CD4-positive, alpha-beta T cell treated with Interleukin-6 for 4 hours (primary cell): ENCODE results near the gene CSRP1.
A peak's percentile ranks its signal among the peaks of the same experiment; 100 is the strongest.
"Not testable (repeated sequence)": the region's sequence is repeated elsewhere in the genome, so short reads cannot be mapped to it uniquely, and the experiment has no call there.

Source experiments
- DNase-seq: peaks from one replicate; pipeline ENCODE4 v3.0.0-alpha.2; 2020; ENCODE audit warnings: mixed read lengths

Gene CSRP1

GRCh38 chr1:201506557-201507359, at the start of gene CSRP1:
CSRP1 (minus strand) TSS chr1:201507123; CDS start chr1:201496303, 10,820 bp downstream.
- peak; percentile 83 for DNase-seq

- no peak for DNase-seq
These were observed 48.6 kb upstream of the CSRP1 start for GRCh38 chr1:201555593-201555945.

GRCh38 chr1:201554789-201555592, 48.1 kb upstream of the CSRP1 start:
- DNase-seq = no peak

- no peak for DNase-seq
These were observed 47.3 kb upstream of the CSRP1 start for GRCh38 chr1:201554190-201554600.

- no peak for DNase-seq
These were observed 46.7 kb upstream of the CSRP1 start for GRCh38 chr1:201553496-201554189.

- DNase-seq = no peak
These were observed 46.0 kb upstream of the CSRP1 start for GRCh38 chr1:201552941-201553351.

- no peak for DNase-seq
These were observed 45.2 kb upstream of the CSRP1 start for GRCh38 chr1:201551877-201552731.

- no peak for DNase-seq
These were observed 44.2 kb upstream of the CSRP1 start for GRCh38 chr1:201551096-201551495.

- DNase-seq = not testable (repeated sequence)
These were observed 42.6 kb upstream of the CSRP1 start for GRCh38 chr1:201549522-201549921.

GRCh38 chr1:201545851-201546492, 39.0 kb upstream of the CSRP1 start:
- DNase-seq = no peak

- DNase-seq = no peak
These were observed 37.8 kb upstream of the CSRP1 start for GRCh38 chr1:201544710-201545109.

- no peak for DNase-seq
These were observed 37.1 kb upstream of the CSRP1 start for GRCh38 chr1:201543871-201544642.

GRCh38 chr1:201542309-201543035, 35.5 kb upstream of the CSRP1 start:
- no peak for DNase-seq

GRCh38 chr1:201540846-201541735, 34.2 kb upstream of the CSRP1 start:
- DNase-seq = no peak

GRCh38 chr1:201539561-201540431, 32.9 kb upstream of the CSRP1 start:
- no peak for DNase-seq

- no peak for DNase-seq
These were observed 32.0 kb upstream of the CSRP1 start, which contains the start of gene NAV1 for GRCh38 chr1:201538612-201539551. NAV1 (plus strand) TSS chr1:201539127; CDS start chr1:201622885, 83,758 bp downstream.
